DND-41 (cell line): Measurements from ENCODE around the gene PPP1R15B.

Experiments used
- CTCF ChIP-seq: IDR thresholded peaks from 2 replicates; pipeline ENCODE4 v1.5.1; 2012; ENCODE audit warnings: borderline replicate concordance, low read length, moderate library complexity, mild to moderate bottlenecking; ENCODE audit not compliant: poor library complexity, severe bottlenecking; ENCODE audit errors: extremely low read depth
- EZH2 ChIP-seq: IDR thresholded peaks from 3 replicates; pipeline ENCODE4 v1.6.1; 2012; ENCODE audit warnings: borderline replicate concordance, low read depth, mild to moderate bottlenecking, moderate library complexity, low read length, inconsistent platforms; ENCODE audit not compliant: severe bottlenecking

GRCh38 chr1:204419064-204419403 is 7.4 kb upstream of the PPP1R15B start:
- no peak for TF ChIP-seq CTCF
- no peak for TF ChIP-seq EZH2
